Measurements from ENCODE around the gene ZNF205. TPM values are rescaled to one million over a fixed set of nuclear protein-coding genes. Genes with fewer than 3 reads are reported as not detected.
"Not testable (repeated sequence)": the region's sequence is repeated elsewhere in the genome, so short reads cannot be mapped to it uniquely, and the experiment has no call there.

Gene ZNF205
- total RNA-seq, 4 donors from 2014 or later: 10.6 to 25.0 (median 17.1) TPM

DNA sequence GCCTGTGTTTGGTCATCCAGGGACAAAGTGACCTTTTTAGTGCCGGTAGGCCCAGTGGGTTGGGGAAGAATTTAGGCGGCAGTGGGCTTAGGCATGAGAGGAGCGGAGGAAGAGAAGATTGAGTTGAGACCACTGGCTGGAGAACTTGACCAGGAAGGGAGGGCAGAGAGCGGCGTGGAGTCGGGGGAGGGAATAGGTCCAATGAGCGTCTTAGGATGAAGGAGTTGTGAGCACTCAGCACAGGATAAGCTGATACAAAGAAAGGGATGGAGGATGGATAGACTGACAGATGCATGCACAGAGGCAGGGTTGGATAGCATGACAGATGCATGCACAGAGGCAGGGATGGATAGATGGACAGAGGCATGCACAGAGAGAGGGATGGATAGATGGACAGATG lies 38.9 kb upstream of the ZNF205 start:
- H3K36me3 ChIP-seq: peaks cover 0 to 25% (median 2%) of the 10 kb centered on the region in 4 donors
- DNase-seq (ENCODE audit: extremely low spot score): no peak
- no peak overlapping the region for H3K27ac ChIP-seq (replicated peaks in 1 of 4)
- peaks cover 0 to 13% (median 4%) of the 10 kb centered on the region in 4 donors for H3K4me1 ChIP-seq
- H3K27me3 ChIP-seq: peaks cover 0 to 10% (median 0%) of the 10 kb centered on the region in 4 donors
- H3K9me3 ChIP-seq: no peaks in the 10 kb centered on the region
- no peak overlapping the region for H3K4me3 ChIP-seq
- intact Hi-C loops (cut with DNase I): no loop called here
- 88% methylated on average over 7 of the region's 7 CpGs for WGBS
- no peak for TF ChIP-seq EP300 (IDR thresholded peaks at IDR 0.05)
- TF ChIP-seq, protein P1, sequence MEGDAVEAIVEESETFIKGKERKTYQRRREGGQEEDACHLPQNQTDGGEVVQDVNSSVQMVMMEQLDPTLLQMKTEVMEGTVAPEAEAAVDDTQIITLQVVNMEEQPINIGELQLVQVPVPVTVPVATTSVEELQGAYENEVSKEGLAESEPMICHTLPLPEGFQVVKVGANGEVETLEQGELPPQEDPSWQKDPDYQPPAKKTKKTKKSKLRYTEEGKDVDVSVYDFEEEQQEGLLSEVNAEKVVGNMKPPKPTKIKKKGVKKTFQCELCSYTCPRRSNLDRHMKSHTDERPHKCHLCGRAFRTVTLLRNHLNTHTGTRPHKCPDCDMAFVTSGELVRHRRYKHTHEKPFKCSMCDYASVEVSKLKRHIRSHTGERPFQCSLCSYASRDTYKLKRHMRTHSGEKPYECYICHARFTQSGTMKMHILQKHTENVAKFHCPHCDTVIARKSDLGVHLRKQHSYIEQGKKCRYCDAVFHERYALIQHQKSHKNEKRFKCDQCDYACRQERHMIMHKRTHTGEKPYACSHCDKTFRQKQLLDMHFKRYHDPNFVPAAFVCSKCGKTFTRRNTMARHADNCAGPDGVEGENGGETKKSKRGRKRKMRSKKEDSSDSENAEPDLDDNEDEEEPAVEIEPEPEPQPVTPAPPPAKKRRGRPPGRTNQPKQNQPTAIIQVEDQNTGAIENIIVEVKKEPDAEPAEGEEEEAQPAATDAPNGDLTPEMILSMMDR (IDR thresholded peaks at IDR 0.05): no peak
- no peak for TF ChIP-seq POLR2AphosphoS5 (IDR thresholded peaks at IDR 0.05)
- TF ChIP-seq POLR2A (IDR thresholded peaks at IDR 0.05; ENCODE audit: low read depth): no peak

DNA sequence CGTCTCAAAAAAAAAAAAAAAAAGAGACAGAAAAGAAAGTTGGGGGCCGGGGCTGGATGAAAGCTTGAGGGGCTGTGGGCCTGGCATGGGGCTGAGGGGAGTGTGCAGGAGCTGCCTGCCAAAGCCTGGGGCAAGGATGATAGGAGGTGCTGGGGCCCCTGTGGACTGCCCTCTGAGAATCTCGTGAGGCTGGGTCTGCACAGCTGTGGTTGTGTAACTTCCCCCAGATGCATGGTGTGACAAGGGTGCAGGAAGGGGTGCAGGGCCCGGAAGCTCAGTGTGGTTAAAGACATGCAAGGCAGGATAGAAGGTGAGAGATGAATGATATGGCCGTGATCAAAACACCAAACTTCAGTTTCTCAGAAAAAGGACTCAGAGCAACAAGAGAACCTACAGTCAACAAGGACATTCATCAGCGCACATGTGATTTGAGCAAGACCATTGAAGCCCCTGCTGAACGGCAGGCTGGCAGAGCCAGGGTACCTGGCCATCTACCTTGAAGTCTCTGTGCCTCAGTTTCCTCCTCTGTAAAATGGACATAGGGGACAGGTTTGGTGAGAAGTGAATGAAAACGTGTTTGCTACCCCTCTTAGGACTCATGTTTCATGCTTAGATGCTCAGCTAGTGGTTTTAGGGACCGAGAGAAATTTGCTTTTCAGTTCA lies 37.4 kb upstream of the ZNF205 start:
- Histone ChIP-seq H3K27ac (replicated peaks in 1 of 4) (no peak overlapping the region), H3K9me3 (no peaks in the 10 kb centered on the region), H3K27me3 (peaks cover 0 to 10% (median 0%) of the 10 kb centered on the region in 4 donors), H3K4me1 (peaks cover 0 to 13% (median 4%) of the 10 kb centered on the region in 4 donors), H3K4me3 (no peak overlapping the region), H3K36me3 (peaks cover 0 to 15% (median 0%) of the 10 kb centered on the region in 4 donors)
- WGBS: 53% methylated on average over 9 of the region's 9 CpGs
- DNase-seq (ENCODE audit: extremely low spot score): no peak
- intact Hi-C loops (cut with DNase I): no loop called here
- no peak for TF ChIP-seq POLR2A (IDR thresholded peaks at IDR 0.05; ENCODE audit: low read depth)
- no peak for TF ChIP-seq POLR2AphosphoS5 (IDR thresholded peaks at IDR 0.05)
- TF ChIP-seq EP300 (IDR thresholded peaks at IDR 0.05): no peak
- TF ChIP-seq, protein P1 (IDR thresholded peaks at IDR 0.05): no peak

DNA sequence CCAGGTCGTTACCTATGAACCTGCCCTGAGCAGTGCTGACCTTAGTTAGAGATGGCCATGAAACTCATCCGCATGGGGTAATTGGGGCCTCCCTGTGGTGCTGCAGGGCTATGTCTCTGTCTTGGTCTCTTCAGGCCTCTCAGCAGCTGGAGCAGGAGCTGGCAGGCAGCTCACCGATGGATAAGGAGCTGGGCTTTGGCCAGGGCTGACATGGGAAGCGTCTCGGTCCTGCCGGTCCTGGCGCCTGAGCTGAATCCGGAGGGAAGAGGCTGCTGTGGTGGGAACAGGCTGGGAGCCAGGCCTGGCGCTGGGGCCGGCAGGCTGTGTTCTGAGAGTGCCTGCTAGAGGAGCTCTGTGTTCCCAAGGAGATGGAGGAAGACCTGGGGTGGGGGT lies 36.9 kb upstream of the ZNF205 start:
- TF ChIP-seq, protein P1 (IDR thresholded peaks at IDR 0.05): no peak
- TF ChIP-seq POLR2A (IDR thresholded peaks at IDR 0.05; ENCODE audit: low read depth): no peak
- TF ChIP-seq EP300 (IDR thresholded peaks at IDR 0.05): no peak
- no peak for TF ChIP-seq POLR2AphosphoS5 (IDR thresholded peaks at IDR 0.05)
- Histone ChIP-seq H3K9me3 (no peaks in the 10 kb centered on the region), H3K27me3 (peaks cover 0 to 10% (median 0%) of the 10 kb centered on the region in 4 donors), H3K36me3 (peaks cover 0 to 15% (median 0%) of the 10 kb centered on the region in 4 donors), H3K4me1 (peaks cover 0 to 13% (median 4%) of the 10 kb centered on the region in 4 donors), H3K27ac (replicated peaks in 1 of 4) (no peak overlapping the region), H3K4me3 (no peak overlapping the region)
- no peak for DNase-seq (ENCODE audit: extremely low spot score)
- intact Hi-C loops (cut with DNase I): no loop called here
- WGBS: 24% methylated on average over 9 of the region's 10 CpGs

DNA sequence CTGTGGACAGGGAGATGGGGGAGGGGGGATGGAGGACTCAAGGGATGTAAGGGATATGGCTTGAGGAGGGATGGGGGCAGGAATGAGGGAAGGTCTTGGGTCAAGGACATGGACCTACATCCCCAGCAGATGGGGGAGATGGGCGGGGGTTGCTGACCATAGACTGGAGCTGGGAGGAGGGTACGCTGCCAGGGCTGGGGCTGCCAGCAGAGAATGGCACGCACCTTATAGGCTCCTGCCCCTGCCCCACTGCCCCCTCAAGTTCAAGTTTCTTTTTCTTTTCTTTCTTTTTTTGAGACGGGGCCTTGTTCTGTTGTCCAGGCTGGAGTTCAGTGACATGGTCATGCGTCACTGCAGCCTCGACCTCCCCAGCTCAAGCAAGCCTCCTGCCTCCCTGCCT lies 36.4 kb upstream of the ZNF205 start:
- DNase-seq (ENCODE audit: extremely low spot score); H3K9me3 ChIP-seq; H3K27me3 ChIP-seq; H3K27ac ChIP-seq (replicated peaks in 1 of 4); intact Hi-C loops (cut with DNase I); H3K4me3 ChIP-seq: not testable (repeated sequence)
- 92% methylated on average over 6 of the region's 6 CpGs for WGBS
- Histone ChIP-seq H3K4me1 (peaks cover 0 to 13% (median 4%) of the 10 kb centered on the region in 4 donors), H3K36me3 (peaks cover 0 to 15% (median 0%) of the 10 kb centered on the region in 4 donors)

DNA sequence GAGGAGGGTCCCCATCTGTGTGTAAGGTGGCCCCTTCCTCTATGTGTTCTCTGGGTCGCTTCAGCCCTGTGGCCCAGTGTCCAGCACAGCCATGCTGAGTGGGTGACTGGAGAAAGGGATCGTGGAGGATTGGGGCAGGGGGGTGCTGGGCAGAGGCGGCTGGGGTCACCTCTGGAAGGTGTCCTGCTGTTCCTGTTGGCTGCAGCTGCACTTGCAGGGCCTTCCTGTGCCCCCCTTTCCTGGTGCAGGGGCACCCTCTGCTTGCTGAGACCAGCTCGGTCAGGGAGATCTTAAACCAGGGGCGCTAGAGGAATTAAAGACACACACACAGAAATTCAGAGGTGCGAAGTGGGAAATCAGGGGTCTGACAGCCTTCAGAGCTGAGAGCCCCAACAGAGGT lies 35.8 kb upstream of the ZNF205 start:
- H3K27me3 ChIP-seq: peaks cover 0 to 10% (median 0%) of the 10 kb centered on the region in 4 donors
- H3K4me3 ChIP-seq: no peak overlapping the region
- H3K36me3 ChIP-seq: peaks cover 0 to 15% (median 0%) of the 10 kb centered on the region in 4 donors
- no peak overlapping the region for H3K27ac ChIP-seq (replicated peaks in 1 of 4)
- peaks cover 0 to 13% (median 4%) of the 10 kb centered on the region in 4 donors for H3K4me1 ChIP-seq
- no peaks in the 10 kb centered on the region for H3K9me3 ChIP-seq
- TF ChIP-seq EP300 (IDR thresholded peaks at IDR 0.05) (no peak), POLR2AphosphoS5 (IDR thresholded peaks at IDR 0.05) (no peak), POLR2A (IDR thresholded peaks at IDR 0.05; ENCODE audit: low read depth) (no peak)
- TF ChIP-seq, protein P1 (IDR thresholded peaks at IDR 0.05): no peak
- DNase-seq (ENCODE audit: extremely low spot score): no peak
- 84% methylated on average over 3 of the region's 6 CpGs for WGBS
- intact Hi-C loops (cut with DNase I): no loop called here
